NB4 (cell line): Measurements from ENCODE around the gene KATNBL1.

Experiments used
- CTCF ChIP-seq: IDR thresholded peaks from one replicate; pipeline ENCODE4 v1.5.1; 2012; ENCODE audit warnings: low read depth, low read length
- MAX ChIP-seq: IDR thresholded peaks from 2 replicates; pipeline ENCODE4 v1.6.1; 2011; ENCODE audit warnings: low read depth, low read length
- MYC ChIP-seq: IDR thresholded peaks from 2 replicates; pipeline ENCODE4 v1.6.1; 2011; ENCODE audit warnings: low read depth, low read length

- no peak for TF ChIP-seq MYC
- TF ChIP-seq CTCF: no peak
- TF ChIP-seq MAX: no peak
These were observed 29.4 kb upstream of the KATNBL1 start for GRCh38 chr15:34239151-34239808.
